Measurements from ENCODE around the gene SIAE.

SIAE gene

DNA sequence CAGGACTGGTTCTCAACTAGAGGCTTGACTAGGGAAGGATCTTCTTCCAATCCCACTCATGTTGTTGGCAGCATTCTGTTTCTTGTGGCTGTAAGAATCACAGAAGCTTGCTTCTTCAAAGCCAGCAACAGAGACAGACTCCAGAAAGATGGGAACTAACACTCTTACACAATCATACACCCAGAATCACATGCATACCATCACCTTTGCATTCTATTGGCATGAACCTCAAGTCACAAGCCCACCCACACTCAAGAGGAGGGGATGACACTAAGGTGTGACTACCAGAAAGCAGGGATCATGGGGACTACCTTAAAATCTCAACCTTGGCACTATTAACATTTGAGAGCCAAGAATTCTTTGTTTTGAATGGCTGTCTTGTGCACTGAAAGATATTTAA lies 75.9 kb downstream of the SIAE start:
- TF ChIP-seq CTCF (conservative IDR thresholded peaks at IDR 0.05) (no peak), ZFX (IDR thresholded peaks at IDR 0.05) (no peak)
- no peak overlapping the region for H3K27ac ChIP-seq

DNA sequence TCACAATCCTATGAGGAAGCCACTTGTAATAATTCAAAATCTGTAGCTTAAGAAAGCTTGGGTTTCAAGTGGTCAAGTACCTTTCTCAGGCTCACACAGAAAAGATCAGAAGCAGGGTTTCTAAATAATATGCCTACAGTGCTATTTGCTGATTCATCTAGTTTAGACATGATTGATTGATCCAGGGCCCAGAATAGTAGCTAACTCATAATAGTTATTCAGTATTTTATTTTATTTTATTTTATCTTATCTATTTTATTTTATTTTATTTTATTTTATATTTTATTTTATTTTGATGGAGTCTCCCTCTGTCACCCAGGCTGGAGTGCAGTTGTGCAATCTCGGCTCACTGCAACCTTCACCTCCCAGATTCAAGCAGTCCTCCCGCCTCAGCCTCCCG lies 78.2 kb downstream of the SIAE start:
- TF ChIP-seq CTCF (conservative IDR thresholded peaks at IDR 0.05) = no peak
- no peak for TF ChIP-seq ZFX (IDR thresholded peaks at IDR 0.05)

GRCh38 chr11:124592627-124593026 lies 80.9 kb downstream of the SIAE start:
- no peak for TF ChIP-seq ZFX (IDR thresholded peaks at IDR 0.05)
- TF ChIP-seq CTCF (conservative IDR thresholded peaks at IDR 0.05) = no peak
- H3K27ac ChIP-seq = no peak overlapping the region

More for the DNA sequence above, 78.2 kb downstream of the SIAE start:
- no peak overlapping the region for H3K27ac ChIP-seq

GRCh38 chr11:124591430-124591829 lies 82.1 kb downstream of the SIAE start:
- H3K27ac ChIP-seq = no peak overlapping the region
- no peak for TF ChIP-seq CTCF (conservative IDR thresholded peaks at IDR 0.05)
- no peak for TF ChIP-seq ZFX (IDR thresholded peaks at IDR 0.05)

- TF ChIP-seq CTCF (conservative IDR thresholded peaks at IDR 0.05) (peak; percentile 71), ZFX (IDR thresholded peaks at IDR 0.05) (no peak)
- no peak overlapping the region for H3K27ac ChIP-seq
Measured at GRCh38 chr11:124586238-124586860, 87.2 kb downstream of the SIAE start.

GRCh38 chr11:124584681-124585372 lies 88.7 kb downstream of the SIAE start:
- no peak overlapping the region for H3K27ac ChIP-seq
- no peak for TF ChIP-seq CTCF (conservative IDR thresholded peaks at IDR 0.05)
- TF ChIP-seq ZFX (IDR thresholded peaks at IDR 0.05) = no peak

GRCh38 chr11:124583781-124584180 lies 89.8 kb downstream of the SIAE start:
- no peak for TF ChIP-seq CTCF (conservative IDR thresholded peaks at IDR 0.05)
- no peak overlapping the region for H3K27ac ChIP-seq
